Measurements from ENCODE around the gene PSMA6. TPM values are rescaled to one million over a fixed set of nuclear protein-coding genes. Genes with fewer than 3 reads are reported as not detected.
A peak's percentile ranks its signal among the peaks of the same experiment; 100 is the strongest.

Gene PSMA6
- total RNA-seq, 1 experiment from 2014 or later = 297 TPM

DNA sequence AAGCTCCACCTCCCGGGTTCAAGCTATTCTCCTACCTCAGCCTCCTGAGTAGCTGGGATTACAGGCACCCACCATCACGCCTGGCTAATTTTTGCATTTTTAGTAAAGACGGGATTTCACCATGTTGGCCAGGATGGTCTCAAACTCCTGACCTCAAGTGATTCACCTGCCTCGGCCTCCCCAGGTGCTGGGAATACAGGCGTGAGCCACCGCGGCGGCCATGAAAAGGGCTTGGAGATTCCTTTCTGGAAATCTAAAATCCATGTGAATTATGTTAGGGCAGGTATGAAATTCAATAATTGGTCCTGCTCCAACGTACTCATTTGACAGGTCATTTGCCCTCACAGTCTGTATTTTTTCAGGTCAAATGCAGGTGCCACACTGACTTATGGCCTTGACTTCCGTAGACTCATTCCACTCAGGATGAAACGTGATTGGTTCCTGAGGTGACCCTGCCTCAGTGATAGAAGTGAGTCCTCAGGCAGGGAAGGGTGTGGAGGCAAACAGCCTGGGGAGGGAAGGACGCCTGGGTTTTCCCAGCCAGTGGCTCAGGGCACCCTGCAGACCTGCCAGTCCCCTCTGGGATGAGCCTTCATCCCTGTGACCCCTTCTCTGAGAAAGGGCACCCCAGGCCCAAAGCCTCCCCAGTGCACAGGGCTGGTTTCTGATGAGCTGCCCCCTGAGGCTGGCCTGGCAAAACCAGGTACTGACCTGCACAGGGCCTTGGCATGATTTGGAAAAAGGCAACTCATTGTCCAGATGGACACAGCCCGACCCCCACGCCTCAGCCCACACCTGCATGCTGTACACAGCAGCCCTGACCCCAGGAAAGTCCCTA is 48.7 kb downstream of the PSMA6 start:
- H3K4me3 Mint-ChIP-seq (ENCODE audit: low read depth, unreplicated experiment) = peak overlapping the region; percentile 60
- TF ChIP-seq, protein P1, sequence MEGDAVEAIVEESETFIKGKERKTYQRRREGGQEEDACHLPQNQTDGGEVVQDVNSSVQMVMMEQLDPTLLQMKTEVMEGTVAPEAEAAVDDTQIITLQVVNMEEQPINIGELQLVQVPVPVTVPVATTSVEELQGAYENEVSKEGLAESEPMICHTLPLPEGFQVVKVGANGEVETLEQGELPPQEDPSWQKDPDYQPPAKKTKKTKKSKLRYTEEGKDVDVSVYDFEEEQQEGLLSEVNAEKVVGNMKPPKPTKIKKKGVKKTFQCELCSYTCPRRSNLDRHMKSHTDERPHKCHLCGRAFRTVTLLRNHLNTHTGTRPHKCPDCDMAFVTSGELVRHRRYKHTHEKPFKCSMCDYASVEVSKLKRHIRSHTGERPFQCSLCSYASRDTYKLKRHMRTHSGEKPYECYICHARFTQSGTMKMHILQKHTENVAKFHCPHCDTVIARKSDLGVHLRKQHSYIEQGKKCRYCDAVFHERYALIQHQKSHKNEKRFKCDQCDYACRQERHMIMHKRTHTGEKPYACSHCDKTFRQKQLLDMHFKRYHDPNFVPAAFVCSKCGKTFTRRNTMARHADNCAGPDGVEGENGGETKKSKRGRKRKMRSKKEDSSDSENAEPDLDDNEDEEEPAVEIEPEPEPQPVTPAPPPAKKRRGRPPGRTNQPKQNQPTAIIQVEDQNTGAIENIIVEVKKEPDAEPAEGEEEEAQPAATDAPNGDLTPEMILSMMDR (IDR thresholded peaks at IDR 0.05; ENCODE audit: unreplicated experiment) = no peak
- no peaks in the 10 kb centered on the region for H3K27me3 Mint-ChIP-seq (ENCODE audit: unreplicated experiment)
- no peak overlapping the region for H3K27ac Mint-ChIP-seq (ENCODE audit: unreplicated experiment)
- CTCF ChIA-PET = interaction anchor here (0.7 to 1.2 kb wide), 6 partner anchors 8 to 197 kb away, joined by 3 to 5 read pairs (median 4); no protein-coding TSS in a partner anchor
- H3K36me3 Mint-ChIP-seq (ENCODE audit: insufficient read depth, unreplicated experiment) = peaks cover 6% of the 10 kb centered on the region
- peaks cover 37% of the 10 kb centered on the region for H3K4me1 Mint-ChIP-seq (ENCODE audit: low read depth, unreplicated experiment)
- DNase-seq = no peak
- intact Hi-C loops (cut with micrococcal nuclease; ENCODE audit: unreplicated experiment) = no loop called here
- no peaks in the 10 kb centered on the region for H3K9me3 Mint-ChIP-seq (ENCODE audit: low read depth, unreplicated experiment)
- BruUV-seq (replicated peaks) = no TSS peak

DNA sequence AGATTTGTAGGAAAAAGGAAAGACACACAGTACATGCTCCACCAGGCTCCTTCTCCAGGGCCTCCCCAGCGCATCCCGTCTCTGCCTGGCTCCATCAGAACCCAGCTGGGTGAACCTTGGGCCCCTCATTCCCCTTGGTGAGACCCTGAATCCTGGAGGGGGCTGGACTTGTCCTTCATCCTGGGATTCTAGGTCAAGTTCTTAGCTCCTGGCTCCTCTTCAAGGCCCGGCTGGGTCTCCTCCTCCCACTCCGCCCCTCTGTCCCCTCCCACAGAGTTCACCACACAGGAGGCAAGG is 49.2 kb downstream of the PSMA6 start:
- Mint-ChIP-seq H3K4me1 (ENCODE audit: low read depth, unreplicated experiment) (peaks cover 31% of the 10 kb centered on the region), H3K9me3 (ENCODE audit: low read depth, unreplicated experiment) (no peaks in the 10 kb centered on the region), H3K27ac (ENCODE audit: unreplicated experiment) (no peak overlapping the region), H3K36me3 (ENCODE audit: insufficient read depth, unreplicated experiment) (peaks cover 6% of the 10 kb centered on the region), H3K27me3 (ENCODE audit: unreplicated experiment) (no peaks in the 10 kb centered on the region), H3K4me3 (ENCODE audit: low read depth, unreplicated experiment) (peak overlapping the region; percentile 60)
- DNase-seq = no peak
- intact Hi-C loops (cut with micrococcal nuclease; ENCODE audit: unreplicated experiment) = no loop called here
- BruUV-seq (replicated peaks) = no TSS peak
- CTCF ChIA-PET = interaction anchor here (0.7 to 1.2 kb wide), 6 partner anchors 9 to 198 kb away, joined by 3 to 5 read pairs (median 4); no protein-coding TSS in a partner anchor
- TF ChIP-seq, protein P1 (IDR thresholded peaks at IDR 0.05; ENCODE audit: unreplicated experiment) = no peak

DNA sequence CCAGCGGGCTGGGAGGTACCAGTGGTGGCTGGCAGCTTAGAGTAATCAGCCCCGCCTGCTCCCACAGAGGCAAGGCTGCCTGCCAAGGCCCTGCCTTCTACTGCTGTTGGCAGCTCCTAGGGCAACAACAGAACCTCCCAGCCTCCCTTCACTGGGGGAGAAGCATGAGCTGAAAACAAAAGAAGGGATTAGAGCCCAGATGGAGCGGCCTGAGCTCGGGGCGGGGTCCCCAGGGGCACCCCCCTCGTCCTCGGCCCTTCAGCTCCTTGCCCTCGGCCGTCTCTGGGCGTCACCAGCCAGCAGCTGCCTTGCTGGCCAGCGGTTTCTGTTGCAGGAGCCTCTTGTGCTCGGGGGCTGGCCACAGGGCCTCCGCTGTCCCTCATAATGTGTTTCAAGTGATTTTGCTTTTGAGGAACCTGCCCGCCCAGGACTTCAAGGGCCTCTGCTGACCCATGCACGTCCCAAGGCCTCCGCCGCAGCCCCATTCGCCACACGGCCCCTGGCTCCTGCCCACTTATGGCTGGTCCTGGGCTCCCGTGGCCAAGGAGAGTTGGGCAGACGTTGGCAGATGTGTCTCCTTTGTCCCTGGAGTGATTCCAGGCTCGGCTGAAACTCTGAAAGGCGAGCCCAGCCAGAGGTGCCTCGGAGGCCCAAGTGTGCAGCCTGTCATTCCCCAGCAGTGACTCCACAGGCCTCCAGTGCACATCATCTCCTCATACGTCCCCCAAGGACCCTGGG is 49.7 kb downstream of the PSMA6 start:
- peak overlapping the region; percentile 60 for H3K4me3 Mint-ChIP-seq (ENCODE audit: low read depth, unreplicated experiment)
- BruUV-seq (replicated peaks) = no TSS peak
- DNase-seq = peak; percentile 90
- no peak overlapping the region for H3K27ac Mint-ChIP-seq (ENCODE audit: unreplicated experiment)
- H3K9me3 Mint-ChIP-seq (ENCODE audit: low read depth, unreplicated experiment) = no peaks in the 10 kb centered on the region
- H3K27me3 Mint-ChIP-seq (ENCODE audit: unreplicated experiment) = no peaks in the 10 kb centered on the region
- H3K4me1 Mint-ChIP-seq (ENCODE audit: low read depth, unreplicated experiment) = peaks cover 26% of the 10 kb centered on the region
- TF ChIP-seq, protein P1 (IDR thresholded peaks at IDR 0.05; ENCODE audit: unreplicated experiment) = no peak
- intact Hi-C loops (cut with micrococcal nuclease; ENCODE audit: unreplicated experiment) = no loop called here
- CTCF ChIA-PET = interaction anchor here (0.7 to 1.2 kb wide), 6 partner anchors 9 to 198 kb away, joined by 3 to 5 read pairs (median 4); no protein-coding TSS in a partner anchor
- peaks cover 2% of the 10 kb centered on the region for H3K36me3 Mint-ChIP-seq (ENCODE audit: insufficient read depth, unreplicated experiment)

DNA sequence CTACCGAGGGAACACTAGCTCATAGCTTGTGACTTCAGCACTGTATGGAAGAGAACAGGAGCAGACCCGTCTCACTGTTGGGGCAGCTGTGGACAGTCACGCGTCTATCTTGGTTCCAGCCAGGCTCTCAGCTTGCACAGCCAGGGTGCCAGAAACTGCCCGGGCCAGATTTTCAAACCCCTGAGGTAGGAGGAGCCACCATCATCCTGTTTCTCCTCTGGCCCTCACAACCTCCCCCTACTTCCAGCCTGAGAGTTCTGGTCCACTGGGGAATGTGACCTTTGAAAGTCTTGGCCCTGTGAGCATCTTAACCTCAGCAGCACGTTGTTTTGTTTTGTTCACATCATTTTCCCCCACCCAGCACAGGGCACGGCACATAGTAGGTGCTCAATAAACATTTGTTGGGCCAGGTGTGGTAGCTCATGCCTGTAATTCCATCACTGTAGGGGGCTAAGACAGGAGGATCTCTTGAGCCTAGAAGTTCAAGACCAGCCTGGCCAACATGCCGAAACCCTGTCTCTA is 50.4 kb downstream of the PSMA6 start:
- peaks cover 20% of the 10 kb centered on the region for H3K4me1 Mint-ChIP-seq (ENCODE audit: low read depth, unreplicated experiment)
- H3K4me3 Mint-ChIP-seq (ENCODE audit: low read depth, unreplicated experiment) = no peak overlapping the region
- DNase-seq = no peak
- H3K9me3 Mint-ChIP-seq (ENCODE audit: low read depth, unreplicated experiment) = no peaks in the 10 kb centered on the region
- CTCF ChIA-PET = interaction anchor here (1.1 kb wide), 1 partner anchor 31 kb away, joined by 3 read pairs; no protein-coding TSS in a partner anchor
- intact Hi-C loops (cut with micrococcal nuclease; ENCODE audit: unreplicated experiment) = no loop called here
- no peaks in the 10 kb centered on the region for H3K27me3 Mint-ChIP-seq (ENCODE audit: unreplicated experiment)
- no peaks in the 10 kb centered on the region for H3K36me3 Mint-ChIP-seq (ENCODE audit: insufficient read depth, unreplicated experiment)
- no peak overlapping the region for H3K27ac Mint-ChIP-seq (ENCODE audit: unreplicated experiment)
- no TSS peak for BruUV-seq (replicated peaks)
- TF ChIP-seq, protein P1 (IDR thresholded peaks at IDR 0.05; ENCODE audit: unreplicated experiment) = no peak

Data from Calu3 (cell line).